AG09319 (cell line): ENCODE results near the gene GPR35.
"Not testable (repeated sequence)": the region's sequence is repeated elsewhere in the genome, so short reads cannot be mapped to it uniquely, and the experiment has no call there.

ENCODE experiments used
- DNase-seq: peaks from one replicate; pipeline ENCODE4 v3.0.0-alpha.2; 2010; ENCODE audit warnings: low read depth; ENCODE audit errors: extremely low read depth
- TF ChIP-seq, protein P1 (sequence below): IDR thresholded peaks from 2 replicates; pipeline ENCODE4 v1.5.1; 2011; ENCODE audit warnings: low read depth, mild to moderate bottlenecking, inconsistent platforms, low read length, moderate library complexity

Gene GPR35

DNA sequence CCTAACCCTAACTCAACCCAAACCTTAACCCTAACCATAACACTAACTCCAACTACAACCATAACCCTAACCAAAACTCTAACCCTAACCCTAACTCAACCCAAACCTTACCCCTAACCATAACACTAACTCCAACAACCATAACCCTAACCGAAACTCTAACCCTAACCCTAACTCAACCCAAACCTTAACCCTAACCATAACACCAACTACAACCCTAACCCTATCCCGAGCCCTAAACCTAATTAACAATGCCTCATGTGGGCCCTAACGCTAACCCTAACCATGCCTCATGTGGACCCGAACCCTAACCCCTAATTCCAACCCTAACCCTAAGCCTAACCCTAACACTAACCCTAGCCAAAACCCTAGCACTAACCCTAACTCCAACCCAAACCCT, 11.5 kb upstream of the GPR35 start:
- TF ChIP-seq, protein P1, sequence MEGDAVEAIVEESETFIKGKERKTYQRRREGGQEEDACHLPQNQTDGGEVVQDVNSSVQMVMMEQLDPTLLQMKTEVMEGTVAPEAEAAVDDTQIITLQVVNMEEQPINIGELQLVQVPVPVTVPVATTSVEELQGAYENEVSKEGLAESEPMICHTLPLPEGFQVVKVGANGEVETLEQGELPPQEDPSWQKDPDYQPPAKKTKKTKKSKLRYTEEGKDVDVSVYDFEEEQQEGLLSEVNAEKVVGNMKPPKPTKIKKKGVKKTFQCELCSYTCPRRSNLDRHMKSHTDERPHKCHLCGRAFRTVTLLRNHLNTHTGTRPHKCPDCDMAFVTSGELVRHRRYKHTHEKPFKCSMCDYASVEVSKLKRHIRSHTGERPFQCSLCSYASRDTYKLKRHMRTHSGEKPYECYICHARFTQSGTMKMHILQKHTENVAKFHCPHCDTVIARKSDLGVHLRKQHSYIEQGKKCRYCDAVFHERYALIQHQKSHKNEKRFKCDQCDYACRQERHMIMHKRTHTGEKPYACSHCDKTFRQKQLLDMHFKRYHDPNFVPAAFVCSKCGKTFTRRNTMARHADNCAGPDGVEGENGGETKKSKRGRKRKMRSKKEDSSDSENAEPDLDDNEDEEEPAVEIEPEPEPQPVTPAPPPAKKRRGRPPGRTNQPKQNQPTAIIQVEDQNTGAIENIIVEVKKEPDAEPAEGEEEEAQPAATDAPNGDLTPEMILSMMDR, result no peak
- no peak for DNase-seq

DNA sequence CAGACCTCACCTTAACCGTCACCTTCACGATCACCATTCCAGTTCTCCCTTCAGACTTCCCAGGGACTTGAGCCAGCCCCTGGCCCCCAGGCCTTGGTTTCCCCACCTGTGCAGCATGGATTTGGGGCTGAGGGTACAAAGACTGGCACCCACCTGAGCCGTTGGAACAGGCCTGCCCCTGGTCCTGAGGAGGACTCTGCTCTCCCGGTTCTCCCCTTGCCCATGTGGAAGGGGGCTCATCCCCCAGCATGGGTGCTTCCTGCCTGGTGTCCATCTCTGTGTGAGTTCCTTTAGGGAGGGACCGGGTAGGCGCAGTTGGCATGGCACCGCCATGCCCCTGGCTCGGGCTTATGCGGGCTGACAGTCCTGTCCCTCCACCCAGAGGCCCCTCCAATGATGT, 10.9 kb upstream of the GPR35 start:
- TF ChIP-seq, protein P1, result no peak
- no peak for DNase-seq

DNA sequence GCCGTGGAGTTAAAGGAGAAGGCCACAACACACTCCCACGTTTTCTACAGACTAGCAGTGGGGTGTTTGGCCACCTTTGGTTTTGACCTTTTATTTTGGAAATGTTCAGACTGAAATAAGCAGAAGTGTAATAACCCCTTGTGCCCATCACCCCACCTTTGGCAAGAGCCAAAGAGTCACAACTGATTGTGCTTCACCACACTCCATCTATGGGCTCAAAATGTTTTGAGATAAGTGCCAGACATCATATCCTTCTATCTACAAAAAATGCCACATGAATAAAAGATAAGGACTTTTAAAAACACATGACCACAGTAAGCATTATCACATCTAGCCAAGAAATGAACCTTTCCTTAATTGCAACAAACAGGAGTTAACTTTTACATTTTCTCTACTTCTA, 9.9 kb upstream of the GPR35 start:
- TF ChIP-seq, protein P1, result no peak
- DNase-seq, result no peak

DNA sequence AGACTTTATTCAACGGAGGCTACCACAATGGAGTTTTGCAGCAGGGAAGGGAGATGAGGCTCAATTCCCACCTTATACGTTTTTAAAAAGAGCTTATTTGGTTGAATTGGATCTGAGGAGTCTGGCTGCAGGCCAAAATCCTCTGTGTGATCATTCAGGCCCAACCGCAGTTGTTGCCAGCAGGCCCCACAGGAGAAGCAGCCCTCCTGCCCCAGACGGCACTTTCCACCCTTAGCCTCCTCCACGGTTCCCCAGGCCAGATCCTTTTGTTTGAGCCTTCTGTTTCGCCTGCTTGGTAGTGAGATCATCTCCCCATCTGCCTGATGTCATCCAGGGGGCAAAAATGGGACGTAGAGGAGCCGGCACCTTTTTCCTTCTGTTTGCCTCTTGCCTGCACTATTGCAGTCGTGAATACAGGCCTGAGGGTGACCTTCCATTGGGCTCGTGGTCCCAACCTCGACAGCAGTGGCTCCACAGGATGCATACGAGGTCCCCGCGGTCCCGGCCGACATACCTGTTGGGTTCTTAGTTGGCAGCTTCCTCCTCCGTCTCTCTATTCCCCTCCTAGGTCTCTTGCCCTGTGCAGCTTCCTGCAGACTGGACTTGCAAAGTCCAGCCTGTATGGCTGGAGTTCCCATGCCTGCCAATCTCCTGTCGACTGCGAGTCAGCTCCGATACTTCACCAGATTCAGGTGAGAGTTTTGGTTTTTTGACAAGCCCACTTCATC, 9.3 kb upstream of the GPR35 start:
- TF ChIP-seq, protein P1, result no peak

DNA sequence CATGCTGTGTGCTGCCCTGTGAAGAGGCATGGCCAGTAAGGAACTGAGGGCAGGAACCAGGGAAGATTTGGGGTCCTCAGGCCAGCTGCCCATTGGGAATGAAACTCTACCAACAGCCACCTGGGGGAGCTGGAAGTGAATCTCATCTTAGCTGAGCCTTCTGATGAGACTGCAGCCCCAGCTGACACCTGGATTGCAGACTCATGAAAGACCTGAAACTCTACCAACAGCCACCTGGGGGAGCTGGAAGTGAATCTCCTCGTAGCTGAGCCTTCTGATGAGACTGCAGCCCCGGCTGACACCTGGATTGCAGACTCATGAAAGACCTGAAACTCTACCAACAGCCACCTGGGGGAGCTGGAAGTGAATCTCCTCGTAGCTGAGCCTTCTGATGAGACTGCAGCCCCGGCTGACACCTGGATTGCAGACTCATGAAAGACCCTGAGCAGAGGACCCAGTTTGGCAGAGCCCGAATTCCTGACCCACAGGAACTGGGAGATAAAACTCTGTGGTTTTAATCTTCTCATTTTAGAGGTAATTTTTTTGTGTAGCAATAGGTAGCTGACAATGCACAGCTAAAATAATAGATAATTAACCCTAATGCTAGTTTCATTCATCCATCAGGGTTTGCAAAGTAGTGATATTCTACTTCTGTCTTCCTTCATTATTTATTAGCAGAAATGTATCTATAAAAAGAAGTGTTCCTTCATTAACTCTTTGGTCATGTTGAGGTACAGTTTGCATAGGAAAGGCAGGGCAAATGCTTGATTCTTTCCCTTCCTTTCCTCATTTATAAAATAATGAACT, 8.2 kb upstream of the GPR35 start:
- not testable (repeated sequence) for DNase-seq

More for the DNA sequence above, 9.3 kb upstream of the GPR35 start:
- DNase-seq, result no peak

- TF ChIP-seq, protein P1, result no peak
- no peak for DNase-seq
Observed at GRCh38 chr2:240618776-240619175, 6.5 kb upstream of the GPR35 start.

DNA sequence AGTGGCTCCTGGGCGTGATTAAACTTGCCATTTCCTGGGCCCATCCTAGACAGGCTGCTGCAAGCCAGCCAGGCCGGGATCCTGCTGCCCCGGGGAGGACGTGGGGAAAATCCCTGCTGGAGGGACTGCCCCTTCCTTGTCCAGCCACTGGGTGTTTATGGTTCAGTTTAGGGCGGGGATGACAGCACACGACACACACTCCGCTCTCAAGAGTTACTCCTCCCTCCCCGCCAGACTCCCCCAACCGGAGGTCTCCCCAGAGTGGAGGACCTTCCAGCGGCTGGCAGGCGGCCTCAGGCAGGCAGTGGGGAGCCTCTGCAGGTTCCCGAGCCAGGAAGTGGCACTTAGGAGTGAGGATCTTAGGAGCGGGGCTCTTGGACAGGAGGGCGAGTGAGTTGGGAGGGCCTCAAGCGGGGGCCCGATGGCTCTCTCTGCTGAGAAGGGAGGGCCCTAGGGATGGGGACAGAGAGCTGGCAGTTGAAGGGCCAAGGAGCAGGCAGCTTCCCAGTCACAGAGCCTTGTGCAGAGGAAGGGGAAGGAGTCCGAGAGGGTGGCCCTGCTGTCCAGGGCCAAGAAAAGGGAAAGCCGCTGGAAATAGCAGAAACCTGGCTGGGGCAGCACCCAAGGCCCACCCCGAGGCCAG, 5.7 kb upstream of the GPR35 start:
- TF ChIP-seq, protein P1, result no peak
- DNase-seq, result no peak
